ENCODE data around the gene LCK. TPM values are rescaled to one million over a fixed set of nuclear protein-coding genes. Genes with fewer than 3 reads are reported as not detected.

The LCK gene
- total and polyA plus RNA-seq, 9 of the 15 experiments (the other 6 are each of a cell fraction or from before 2014, with no cell fraction given): 0.04 to 0.47 (median 0.13) TPM; not detected in 6

- TF ChIP-seq ZBTB26 (CRISPR knock-in tag; IDR thresholded peaks at IDR 0.05): peak; percentile 74; the same call in 1 of the 2 replicates
- no peak for TF ChIP-seq HDAC8 (tag; IDR thresholded peaks at IDR 0.05)
- 0 out of 4 replicates have a peak, but pooled peaks of 1 of the 2 experiments have one; percentile 21 for TF ChIP-seq MLLT1 (IDR thresholded peaks at IDR 0.05)
- TF ChIP-seq FOXJ2 (tag; IDR thresholded peaks at IDR 0.05): no peak
- no peak for TF ChIP-seq ZBTB43 (CRISPR knock-in tag; IDR thresholded peaks at IDR 0.05)
- no peak for TF ChIP-seq CREB1 (IDR thresholded peaks at IDR 0.05)
- TF ChIP-seq CREB1 (CRISPR knock-in tag; IDR thresholded peaks at IDR 0.05): no peak
- no peak for TF ChIP-seq ATF4 (CRISPR knock-in tag; IDR thresholded peaks at IDR 0.05)
- TF ChIP-seq SMAD4 (CRISPR knock-in tag; conservative IDR thresholded peaks at IDR 0.05): no peak
- TF ChIP-seq NFYB (IDR thresholded peaks at IDR 0.05; ENCODE audit: extremely low read depth, insufficient read length): no peak
- 0 out of 2 replicates have a peak, but pooled peaks have one; percentile 26 for TF ChIP-seq SMARCA4 (IDR thresholded peaks at IDR 0.05)
- TF ChIP-seq STAG1 (CRISPR knock-in tag; IDR thresholded peaks at IDR 0.05; ENCODE audit: borderline replicate concordance): no peak
- TF ChIP-seq PURB (CRISPR knock-in tag; IDR thresholded peaks at IDR 0.05; ENCODE audit: low read depth): no peak
- no peak for TF ChIP-seq ZNF445 (CRISPR knock-in tag; IDR thresholded peaks at IDR 0.05; ENCODE audit: low read depth)
- no peak for TF ChIP-seq PATZ1 (CRISPR knock-in tag; IDR thresholded peaks at IDR 0.05; ENCODE audit: borderline replicate concordance)
- TF ChIP-seq GMEB1 (CRISPR knock-in tag; IDR thresholded peaks at IDR 0.05): no peak
- no peak for TF ChIP-seq MEF2D (tag; conservative IDR thresholded peaks at IDR 0.05; ENCODE audit: low read depth)
- TF ChIP-seq TBL1XR1 (IDR thresholded peaks at IDR 0.05; ENCODE audit: low read length in 2 of 2): no peak
Measured at GRCh38 chr1:32242341-32242851, 8.7 kb upstream of the LCK start (continued).

All from K562 (cell line).